HL-60 (cell line): ENCODE results near the gene DHDH.
A peak's percentile ranks its signal among the peaks of the same experiment; 100 is the strongest.

Source experiments
- DNase-seq, 2 experiments: peaks; one replicate each; pipeline ENCODE4 v3.0.0-alpha.2; 2010 to 2020; ENCODE audit warnings: low read depth in 1 of 2, low spot score in 1 of 2
- H3K27ac ChIP-seq: fragments of 250-450 bp; sonication (Bioruptor Pico); replicated peaks from 2 replicates; pipeline ENCODE4 v1.5.1; 2020; ENCODE audit warnings: mild to moderate bottlenecking, moderate library complexity
- H3K27me3 ChIP-seq: fragments of 250-450 bp; sonication (Bioruptor Pico); 2 replicates; pipeline ENCODE4 v1.5.1; 2021; ENCODE audit warnings: mild to moderate bottlenecking, moderate library complexity; ENCODE audit not compliant: insufficient read depth, poor library complexity, severe bottlenecking
- H3K4me3 ChIP-seq: replicated peaks from 2 replicates; pipeline ENCODE4 v1.5.1; 2011; ENCODE audit warnings: mild to moderate bottlenecking, control low read depth, low read length; ENCODE audit not compliant: insufficient read depth
- TF ChIP-seq, protein P1 (sequence below): IDR thresholded peaks from one replicate; pipeline ENCODE4 v1.5.1; 2011; ENCODE audit warnings: low read length, control low read depth, inconsistent platforms; ENCODE audit not compliant: insufficient read depth
- TF ChIP-seq, protein P2 (sequence below): IDR thresholded peaks from 2 replicates; pipeline ENCODE4 v1.6.1; 2012; ENCODE audit warnings: low read depth; ENCODE audit not compliant: insufficient replicate concordance

DHDH gene

DNA sequence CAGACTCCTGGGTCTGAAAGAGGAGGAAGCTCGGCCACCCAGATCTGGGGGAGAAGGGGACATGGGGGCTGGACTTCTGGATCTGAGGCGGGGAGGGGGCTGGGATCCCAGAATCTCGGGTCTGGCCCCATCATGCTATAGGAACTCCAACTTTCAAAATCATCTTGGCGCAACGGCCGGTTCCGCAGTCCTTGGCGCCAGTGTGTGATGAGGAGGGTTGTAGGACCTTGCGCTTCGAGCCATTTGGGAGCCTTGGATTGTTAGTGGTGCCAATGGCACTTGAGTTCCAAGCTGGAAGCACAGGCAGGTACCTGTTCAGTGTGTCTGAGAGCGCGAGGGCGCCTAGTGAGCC lies 60.5 kb downstream of the DHDH start:
- DNase-seq: no peak
- H3K27ac ChIP-seq: peak overlapping the region; percentile 92
- H3K27me3 ChIP-seq: no peaks in the 10 kb centered on the region
- peak overlapping the region; percentile 87 for H3K4me3 ChIP-seq
- TF ChIP-seq, protein P1, sequence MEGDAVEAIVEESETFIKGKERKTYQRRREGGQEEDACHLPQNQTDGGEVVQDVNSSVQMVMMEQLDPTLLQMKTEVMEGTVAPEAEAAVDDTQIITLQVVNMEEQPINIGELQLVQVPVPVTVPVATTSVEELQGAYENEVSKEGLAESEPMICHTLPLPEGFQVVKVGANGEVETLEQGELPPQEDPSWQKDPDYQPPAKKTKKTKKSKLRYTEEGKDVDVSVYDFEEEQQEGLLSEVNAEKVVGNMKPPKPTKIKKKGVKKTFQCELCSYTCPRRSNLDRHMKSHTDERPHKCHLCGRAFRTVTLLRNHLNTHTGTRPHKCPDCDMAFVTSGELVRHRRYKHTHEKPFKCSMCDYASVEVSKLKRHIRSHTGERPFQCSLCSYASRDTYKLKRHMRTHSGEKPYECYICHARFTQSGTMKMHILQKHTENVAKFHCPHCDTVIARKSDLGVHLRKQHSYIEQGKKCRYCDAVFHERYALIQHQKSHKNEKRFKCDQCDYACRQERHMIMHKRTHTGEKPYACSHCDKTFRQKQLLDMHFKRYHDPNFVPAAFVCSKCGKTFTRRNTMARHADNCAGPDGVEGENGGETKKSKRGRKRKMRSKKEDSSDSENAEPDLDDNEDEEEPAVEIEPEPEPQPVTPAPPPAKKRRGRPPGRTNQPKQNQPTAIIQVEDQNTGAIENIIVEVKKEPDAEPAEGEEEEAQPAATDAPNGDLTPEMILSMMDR: no peak
- TF ChIP-seq, protein P2, sequence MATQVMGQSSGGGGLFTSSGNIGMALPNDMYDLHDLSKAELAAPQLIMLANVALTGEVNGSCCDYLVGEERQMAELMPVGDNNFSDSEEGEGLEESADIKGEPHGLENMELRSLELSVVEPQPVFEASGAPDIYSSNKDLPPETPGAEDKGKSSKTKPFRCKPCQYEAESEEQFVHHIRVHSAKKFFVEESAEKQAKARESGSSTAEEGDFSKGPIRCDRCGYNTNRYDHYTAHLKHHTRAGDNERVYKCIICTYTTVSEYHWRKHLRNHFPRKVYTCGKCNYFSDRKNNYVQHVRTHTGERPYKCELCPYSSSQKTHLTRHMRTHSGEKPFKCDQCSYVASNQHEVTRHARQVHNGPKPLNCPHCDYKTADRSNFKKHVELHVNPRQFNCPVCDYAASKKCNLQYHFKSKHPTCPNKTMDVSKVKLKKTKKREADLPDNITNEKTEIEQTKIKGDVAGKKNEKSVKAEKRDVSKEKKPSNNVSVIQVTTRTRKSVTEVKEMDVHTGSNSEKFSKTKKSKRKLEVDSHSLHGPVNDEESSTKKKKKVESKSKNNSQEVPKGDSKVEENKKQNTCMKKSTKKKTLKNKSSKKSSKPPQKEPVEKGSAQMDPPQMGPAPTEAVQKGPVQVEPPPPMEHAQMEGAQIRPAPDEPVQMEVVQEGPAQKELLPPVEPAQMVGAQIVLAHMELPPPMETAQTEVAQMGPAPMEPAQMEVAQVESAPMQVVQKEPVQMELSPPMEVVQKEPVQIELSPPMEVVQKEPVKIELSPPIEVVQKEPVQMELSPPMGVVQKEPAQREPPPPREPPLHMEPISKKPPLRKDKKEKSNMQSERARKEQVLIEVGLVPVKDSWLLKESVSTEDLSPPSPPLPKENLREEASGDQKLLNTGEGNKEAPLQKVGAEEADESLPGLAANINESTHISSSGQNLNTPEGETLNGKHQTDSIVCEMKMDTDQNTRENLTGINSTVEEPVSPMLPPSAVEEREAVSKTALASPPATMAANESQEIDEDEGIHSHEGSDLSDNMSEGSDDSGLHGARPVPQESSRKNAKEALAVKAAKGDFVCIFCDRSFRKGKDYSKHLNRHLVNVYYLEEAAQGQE: no peak
